K562 (cell line): ENCODE results near the gene MSS51. TPM values are rescaled to one million over a fixed set of nuclear protein-coding genes. Genes with fewer than 3 reads are reported as not detected.

Experiments used
- AFF4 ChIP-seq: sonication (generic); formaldehyde crosslinking; IDR thresholded peaks from 2 replicates; pipeline ENCODE4 v1.8.0; 2023; ENCODE audit warnings: mild to moderate bottlenecking, missing genetic modification reagents
- BCLAF1 ChIP-seq, 2 experiments: fragments of 450-650 bp in 1 of 2; IDR thresholded peaks; 2 replicates each; pipeline ENCODE4 v1.6.1; 2011 to 2017; ENCODE audit warnings: low read depth in 2 of 2, antibody characterized with exemption in 1 of 2, borderline replicate concordance in 1 of 2, low read length in 1 of 2, mild to moderate bottlenecking in 1 of 2, mixed read lengths in 1 of 2; ENCODE audit not compliant: control insufficient read depth in 1 of 2
- ZNF644 ChIP-seq: fragments of 200-800 bp; sonication (Bioruptor generic); IDR thresholded peaks from 2 replicates; pipeline ENCODE4 v1.6.1; 2016; ENCODE audit warnings: low read depth, missing genetic modification characterization, missing compliant biosample characterization
- polyA plus RNA-seq, 8 experiments: library from polyadenylated mRNA; depleted of rRNA in 4 of 8; stranded (reverse) in 5 of 8; unstranded in 3 of 8; fragments of >200 nt; fragmentation: Nextera tagmentation in 2 of 8; fragmentation: Illumina TruSeq in 1 of 8; extraction: Ambion mirVana in 2 of 8; extraction: Trizol in 1 of 8; gene quantifications; 2 replicates each; pipeline versions ENCODE4 v1.2.1 to v1.2.3, GENCODE V29; 2011 to 2014; ENCODE audit warnings: inconsistent platforms in 1 of 8, missing spikeins in 1 of 8
- total RNA-seq, 7 experiments: library from RNA; depleted of rRNA in 6 of 7; stranded (reverse); fragments of >200 nt in 6 of 7; fragmentation: Illumina TruSeq in 2 of 7; extraction: Trizol in 2 of 7; gene quantifications; 2 replicates each; pipeline versions ENCODE4 v1.2.1 to v1.2.3, GENCODE V29; 2011 to 2021; ENCODE audit warnings: low replicate concordance in 1 of 7

MSS51 gene
- total and polyA plus RNA-seq, 9 of the 15 experiments (the other 6 are each of a cell fraction or from before 2014, with no cell fraction given), result 0.28 to 1.8 (median 1.2) TPM

GRCh38 chr10:73456187-73456890 lies 23.0 kb upstream of the MSS51 start (continued):
- TF ChIP-seq BCLAF1 (IDR thresholded peaks at IDR 0.05; ENCODE audit: borderline replicate concordance in 1 of 2, control insufficient read depth in 1 of 2, low read depth in 2 of 2, low read length in 1 of 2) (0 out of 4 replicates have a peak, but pooled peaks of 1 of the 2 experiments have one; percentile 44), AFF4 (peak; percentile 45; the same call in 1 of the 2 replicates), ZNF644 (peak; percentile 97)
- TF ChIP-seq, all 486 proteins: peak for 184
